Endodermal cell (in vitro differentiated cells): Measurements from ENCODE around the gene DGKG. TPM values are rescaled to one million over a fixed set of nuclear protein-coding genes. Genes with fewer than 3 reads are reported as not detected.

Experiments
- DNase-seq: peaks from one replicate; pipeline ENCODE4 v3.0.0-alpha.2; 2017
- H3K27ac ChIP-seq: 2 replicates; pipeline ENCODE4 v1.5.1; 2013; ENCODE audit warnings: mild to moderate bottlenecking, low read depth, low read length, moderate library complexity
- H3K27me3 ChIP-seq: 2 replicates; pipeline ENCODE4 v1.6.1; 2013; ENCODE audit warnings: mild to moderate bottlenecking, low read length, moderate library complexity; ENCODE audit not compliant: insufficient read depth, control insufficient read depth, poor library complexity, severe bottlenecking
- H3K36me3 ChIP-seq: 2 replicates; pipeline ENCODE4 v1.7.0; 2013; ENCODE audit warnings: mild to moderate bottlenecking, low read length, moderate library complexity; ENCODE audit not compliant: control insufficient read depth, insufficient read depth
- H3K4me1 ChIP-seq: one replicate; pipeline ENCODE4 v1.7.0; 2013; ENCODE audit warnings: low read length; ENCODE audit not compliant: control insufficient read depth, insufficient read depth
- H3K4me3 ChIP-seq: 2 replicates; pipeline ENCODE4 v1.5.1; 2013; ENCODE audit warnings: mild to moderate bottlenecking, low read length, moderate library complexity
- H3K9ac ChIP-seq: 2 replicates; pipeline ENCODE4 v1.6.1; 2013; ENCODE audit warnings: mild to moderate bottlenecking, low read length, moderate library complexity; ENCODE audit not compliant: poor library complexity, severe bottlenecking; ENCODE audit errors: extremely low read depth
- H3K9me3 ChIP-seq: 2 replicates; pipeline ENCODE4 v1.6.1; 2013; ENCODE audit warnings: mild to moderate bottlenecking, low read length, moderate library complexity; ENCODE audit not compliant: control insufficient read depth
- H3K27ac Mint-ChIP-seq: 2 replicates; pipeline ENCODE4 v1.8.0; 2020; ENCODE audit warnings: mixed read lengths
- H3K27me3 Mint-ChIP-seq: 2 replicates; pipeline ENCODE4 v1.8.0; 2021; ENCODE audit warnings: mild to moderate bottlenecking, mixed read lengths; ENCODE audit not compliant: insufficient read depth
- H3K36me3 Mint-ChIP-seq: 2 replicates; pipeline ENCODE4 v1.8.0; 2020; ENCODE audit warnings: low read depth, mixed read lengths
- H3K4me1 Mint-ChIP-seq: 2 replicates; pipeline ENCODE4 v1.8.0; 2020; ENCODE audit warnings: mixed read lengths
- H3K4me3 Mint-ChIP-seq: 2 replicates; pipeline ENCODE4 v1.8.0; 2020; ENCODE audit warnings: mild to moderate bottlenecking, moderate library complexity, mixed read lengths
- H3K9me3 Mint-ChIP-seq: 2 replicates; pipeline ENCODE4 v1.8.0; 2020; ENCODE audit warnings: mild to moderate bottlenecking, mixed read lengths
- whole genome bisulfite sequencing, 2 experiments: methylation state at CpG; one replicate each; pipeline versions ENCODE4 v1.1.5 to v1.1.7; 2013; ENCODE audit warnings: missing lambda C conversion rate in 2 of 2, mixed read lengths in 1 of 2; ENCODE audit not compliant: insufficient coverage in 1 of 2, insufficient read length in 1 of 2; 5-methylcytosine and 5-hydroxymethylcytosine counted together
- total RNA-seq, 2 donors: library from RNA; stranded (reverse); fragmentation: NEBNext Ultra II Directional in 1 of 2; extraction: Animal tissue kit (Norgen Biotek cat#: 25700) in 1 of 2; gene quantifications; 2 replicates in 1 of 2; 3 replicates in 1 of 2; pipeline ENCODE4 v1.2.1, GENCODE V29; 2021
- TF ChIP-seq, protein P1 (sequence below): fragments of 200-600 bp; sonication (generic); conservative IDR thresholded peaks from 2 replicates; pipeline ENCODE4 v1.5.0; 2021; ENCODE audit warnings: antibody characterized with exemption, mild to moderate bottlenecking

The DGKG gene
- total RNA-seq, 2 donors from 2014 or later: 0.86 to 1.8 TPM

DNA sequence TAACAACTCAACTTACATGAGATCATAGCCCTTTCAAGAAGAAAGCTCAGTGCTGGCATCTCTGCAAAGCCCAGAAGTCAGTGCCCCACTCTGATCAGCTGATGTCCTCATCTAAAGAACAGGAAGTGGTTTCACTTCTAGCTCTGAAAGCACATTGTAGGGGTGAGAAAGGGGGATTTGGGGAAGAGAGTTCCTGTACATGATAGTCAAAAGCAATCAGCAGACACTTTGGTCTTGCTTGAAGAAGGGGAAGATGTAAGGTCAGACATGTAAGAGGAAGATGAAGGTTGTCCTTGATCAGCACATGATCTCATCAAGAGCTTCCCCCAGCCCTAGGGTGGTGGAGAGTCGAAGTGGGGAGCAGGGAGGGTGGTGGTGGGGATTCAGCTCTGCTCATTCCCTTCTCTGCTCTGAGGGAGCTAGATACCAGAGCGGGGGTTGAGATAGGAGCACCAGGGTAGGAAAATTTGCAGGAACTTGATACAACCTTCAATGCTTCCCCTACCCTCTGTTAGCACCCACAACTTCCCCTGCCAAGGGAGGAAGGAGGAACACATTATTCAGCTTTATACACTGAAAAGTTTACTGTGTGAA lies 176.7 kb downstream of the DGKG start:
- Histone ChIP-seq H3K9ac (no peak overlapping the region), H3K4me1 (no peaks in the 10 kb centered on the region), H3K27ac (no peak overlapping the region), H3K27me3 (peaks cover 48% of the 10 kb centered on the region), H3K36me3 (no peaks in the 10 kb centered on the region), H3K9me3 (no peaks in the 10 kb centered on the region), H3K4me3 (no peak overlapping the region)
- no peak overlapping the region for H3K4me3 Mint-ChIP-seq
- peaks cover 9% of the 10 kb centered on the region for H3K4me1 Mint-ChIP-seq
- 92% methylated on average over 1 of the region's 2 CpGs; no CpG with 5 or more reads in 1 of the 2 experiments for WGBS, 2 experiments
- TF ChIP-seq, protein P1, sequence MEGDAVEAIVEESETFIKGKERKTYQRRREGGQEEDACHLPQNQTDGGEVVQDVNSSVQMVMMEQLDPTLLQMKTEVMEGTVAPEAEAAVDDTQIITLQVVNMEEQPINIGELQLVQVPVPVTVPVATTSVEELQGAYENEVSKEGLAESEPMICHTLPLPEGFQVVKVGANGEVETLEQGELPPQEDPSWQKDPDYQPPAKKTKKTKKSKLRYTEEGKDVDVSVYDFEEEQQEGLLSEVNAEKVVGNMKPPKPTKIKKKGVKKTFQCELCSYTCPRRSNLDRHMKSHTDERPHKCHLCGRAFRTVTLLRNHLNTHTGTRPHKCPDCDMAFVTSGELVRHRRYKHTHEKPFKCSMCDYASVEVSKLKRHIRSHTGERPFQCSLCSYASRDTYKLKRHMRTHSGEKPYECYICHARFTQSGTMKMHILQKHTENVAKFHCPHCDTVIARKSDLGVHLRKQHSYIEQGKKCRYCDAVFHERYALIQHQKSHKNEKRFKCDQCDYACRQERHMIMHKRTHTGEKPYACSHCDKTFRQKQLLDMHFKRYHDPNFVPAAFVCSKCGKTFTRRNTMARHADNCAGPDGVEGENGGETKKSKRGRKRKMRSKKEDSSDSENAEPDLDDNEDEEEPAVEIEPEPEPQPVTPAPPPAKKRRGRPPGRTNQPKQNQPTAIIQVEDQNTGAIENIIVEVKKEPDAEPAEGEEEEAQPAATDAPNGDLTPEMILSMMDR: no peak
- no peaks in the 10 kb centered on the region for H3K36me3 Mint-ChIP-seq
- H3K27me3 Mint-ChIP-seq: peaks cover 61% of the 10 kb centered on the region
- H3K27ac Mint-ChIP-seq: no peak overlapping the region
- H3K9me3 Mint-ChIP-seq: no peaks in the 10 kb centered on the region
- no peak for DNase-seq

DNA sequence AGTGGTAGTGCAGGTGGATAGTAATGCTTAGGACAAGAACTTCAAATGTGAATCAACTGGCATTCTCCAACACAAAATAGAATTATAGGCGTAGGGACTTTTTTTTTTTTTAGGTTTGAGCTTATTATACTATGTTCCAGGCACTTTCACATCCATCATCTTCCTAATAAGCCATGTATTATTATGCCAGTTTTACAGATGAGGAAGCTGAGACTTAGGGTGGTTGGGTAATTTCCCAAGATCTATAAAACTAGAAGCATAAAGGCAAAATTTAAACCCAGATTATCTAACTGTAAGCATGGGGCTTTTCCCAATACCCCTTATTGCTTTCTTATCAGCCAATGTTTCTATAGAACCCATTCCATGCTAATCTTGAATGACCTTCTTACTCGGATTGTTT lies 178.0 kb downstream of the DGKG start:
- TF ChIP-seq, protein P1: no peak

GRCh38 chr3:186182850-186183249 lies 179.2 kb downstream of the DGKG start:
- peaks cover 31% of the 10 kb centered on the region for H3K27me3 ChIP-seq
- no peak overlapping the region for H3K27ac Mint-ChIP-seq
- WGBS, 2 experiments: 88 to 92% methylated on average over 5 to 6 of the region's 6 CpGs
- H3K36me3 Mint-ChIP-seq: no peaks in the 10 kb centered on the region
- peaks cover 9% of the 10 kb centered on the region for H3K4me1 Mint-ChIP-seq
- no peaks in the 10 kb centered on the region for H3K4me1 ChIP-seq
- H3K27me3 Mint-ChIP-seq: peaks cover 36% of the 10 kb centered on the region
- no peak overlapping the region for H3K4me3 Mint-ChIP-seq
- H3K9me3 ChIP-seq: peaks cover 3% of the 10 kb centered on the region
- H3K4me3 ChIP-seq: no peak overlapping the region
- TF ChIP-seq, protein P1: no peak
- H3K9ac ChIP-seq: no peak overlapping the region
- H3K9me3 Mint-ChIP-seq: peaks cover 4% of the 10 kb centered on the region
- DNase-seq: no peak
- H3K27ac ChIP-seq: no peak overlapping the region
- H3K36me3 ChIP-seq: no peaks in the 10 kb centered on the region

More for the DNA sequence above, 178.0 kb downstream of the DGKG start:
- Histone ChIP-seq H3K36me3 (no peaks in the 10 kb centered on the region), H3K9me3 (no peaks in the 10 kb centered on the region), H3K4me3 (no peak overlapping the region), H3K27ac (no peak overlapping the region), H3K27me3 (peaks cover 35% of the 10 kb centered on the region), H3K4me1 (no peaks in the 10 kb centered on the region), H3K9ac (no peak overlapping the region)
- Mint-ChIP-seq H3K4me1 (peaks cover 9% of the 10 kb centered on the region), H3K27me3 (peaks cover 48% of the 10 kb centered on the region), H3K4me3 (no peak overlapping the region), H3K27ac (no peak overlapping the region), H3K36me3 (no peaks in the 10 kb centered on the region), H3K9me3 (no peaks in the 10 kb centered on the region)
- no peak for DNase-seq
- 56 to 80% methylated on average over 1 of the region's 2 CpGs for WGBS, 2 experiments
